ENCODE measurements around the gene RPE65. TPM values are rescaled to one million over a fixed set of nuclear protein-coding genes. Genes with fewer than 3 reads are reported as not detected.
A peak's percentile ranks its signal among the peaks of the same experiment; 100 is the strongest.

Gene RPE65
- total RNA-seq, 1 experiment from 2014 or later: not detected

GRCh38 chr1:68431076-68431475, 18.7 kb downstream of the RPE65 start:
- ChIA-PET POLR2A (ENCODE audit: unreplicated experiment) (no interaction called here), CTCF (no interaction called here)
- Histone ChIP-seq H4K20me1 (ENCODE audit: insufficient read depth) (no peaks in the 10 kb centered on the region), H3K79me2 (ENCODE audit: low read depth) (no peaks in the 10 kb centered on the region), H3K9me3 (ENCODE audit: insufficient read depth, low read depth) (no peaks in the 10 kb centered on the region), H3K4me3 (no peak overlapping the region), H3F3A (ENCODE audit: insufficient read depth, low read depth) (no peaks in the 10 kb centered on the region), H3K9me2 (ENCODE audit: insufficient read depth) (no peaks in the 10 kb centered on the region; the same call in 1 of the 2 replicates), H3K27me3 (ENCODE audit: insufficient read depth, low read depth) (no peaks in the 10 kb centered on the region), H3K27ac (no peak overlapping the region), H3K36me3 (ENCODE audit: low read depth) (no peaks in the 10 kb centered on the region), H3K4me1 (replicated peaks; ENCODE audit: insufficient read depth) (no peaks in the 10 kb centered on the region), H3K4me2 (no peak overlapping the region), H2AFZ (no peak overlapping the region)
- no TSS peak for BruUV-seq (replicated peaks)
- intact Hi-C loops (cut with micrococcal nuclease; ENCODE audit: unreplicated experiment): no loop called here
- no peak for TF ChIP-seq EZH2 (IDR thresholded peaks at IDR 0.05; ENCODE audit: low read depth)
- TF ChIP-seq CTCF (conservative IDR thresholded peaks at IDR 0.05): no peak
- DNase-seq: peak in 1 of 2 experiments; percentile 21

DNA sequence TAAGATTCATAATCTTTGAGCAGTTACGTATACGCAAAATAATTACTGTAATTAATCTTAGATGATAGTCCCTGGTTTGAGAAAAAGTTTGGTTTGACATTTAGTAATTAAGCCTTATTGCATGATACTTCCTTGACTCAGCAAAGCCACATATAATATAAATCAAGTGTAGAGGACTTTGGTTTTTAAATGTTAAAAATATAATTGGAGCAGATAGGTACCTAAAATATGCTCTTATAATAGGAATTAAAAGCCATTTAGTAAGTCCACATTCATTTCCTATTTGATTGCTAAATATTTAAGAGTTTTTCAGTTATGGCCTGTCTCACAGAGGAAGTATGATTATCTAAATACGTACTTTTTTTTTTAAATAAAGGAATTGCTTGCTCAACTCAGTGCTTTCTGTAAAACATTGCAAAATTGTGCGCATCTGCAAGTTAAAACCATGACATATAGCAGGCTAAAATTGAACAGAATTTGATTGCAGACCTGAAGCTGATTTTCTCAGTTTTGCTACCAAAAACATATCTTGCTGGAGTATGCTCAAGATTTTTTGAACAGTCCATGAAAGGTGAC, 20.4 kb downstream of the RPE65 start:
- ChIA-PET POLR2A (ENCODE audit: unreplicated experiment) (no interaction called here), CTCF (no interaction called here)
- Histone ChIP-seq H3K9me3 (ENCODE audit: insufficient read depth, low read depth) (no peaks in the 10 kb centered on the region), H3K27ac (no peak overlapping the region), H2AFZ (no peak overlapping the region), H3K9me2 (ENCODE audit: insufficient read depth) (no peaks in the 10 kb centered on the region; the same call in 1 of the 2 replicates), H3K27me3 (ENCODE audit: insufficient read depth, low read depth) (no peaks in the 10 kb centered on the region), H3K4me1 (replicated peaks; ENCODE audit: insufficient read depth) (no peaks in the 10 kb centered on the region), H3K4me3 (no peak overlapping the region), H3K36me3 (ENCODE audit: low read depth) (no peaks in the 10 kb centered on the region), H3K4me2 (no peak overlapping the region), H3K79me2 (ENCODE audit: low read depth) (no peaks in the 10 kb centered on the region), H3F3A (ENCODE audit: insufficient read depth, low read depth) (no peaks in the 10 kb centered on the region), H4K20me1 (ENCODE audit: insufficient read depth) (no peaks in the 10 kb centered on the region)
- TF ChIP-seq CTCF (conservative IDR thresholded peaks at IDR 0.05): no peak
- TF ChIP-seq EZH2 (IDR thresholded peaks at IDR 0.05; ENCODE audit: low read depth): no peak
- BruUV-seq (replicated peaks): no TSS peak
- peak in 1 of 2 experiments; percentile 10 for DNase-seq
- intact Hi-C loops (cut with micrococcal nuclease; ENCODE audit: unreplicated experiment): no loop called here

DNA sequence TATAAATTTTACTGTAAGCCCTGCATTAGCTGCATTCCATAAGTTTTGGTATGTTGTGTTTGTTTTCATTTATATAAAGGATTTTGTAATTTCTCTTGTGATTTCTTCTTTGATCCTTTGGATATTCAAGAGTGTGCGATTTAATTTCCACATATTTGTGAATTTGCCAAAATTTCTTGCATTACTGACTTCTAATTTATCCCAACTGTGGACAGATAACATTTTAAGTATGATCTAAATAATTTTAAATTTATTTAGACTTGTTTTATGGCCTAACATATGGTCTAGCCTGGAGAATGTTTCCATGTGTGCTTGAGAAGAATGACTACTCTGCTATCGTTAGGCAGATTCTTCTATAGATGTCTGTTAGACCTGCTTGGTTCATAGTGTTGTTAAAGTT, 23.2 kb downstream of the RPE65 start:
- intact Hi-C loops (cut with micrococcal nuclease; ENCODE audit: unreplicated experiment): no loop called here
- no TSS peak for BruUV-seq (replicated peaks)
- Histone ChIP-seq H4K20me1 (ENCODE audit: insufficient read depth) (no peaks in the 10 kb centered on the region), H3K79me2 (ENCODE audit: low read depth) (no peaks in the 10 kb centered on the region), H2AFZ (peak overlapping the region; percentile 9; the same call in 1 of the 2 replicates), H3F3A (ENCODE audit: insufficient read depth, low read depth) (no peaks in the 10 kb centered on the region), H3K9me2 (ENCODE audit: insufficient read depth) (no peaks in the 10 kb centered on the region; the same call in 1 of the 2 replicates), H3K27ac (no peak overlapping the region), H3K4me3 (no peak overlapping the region), H3K4me1 (replicated peaks; ENCODE audit: insufficient read depth) (no peaks in the 10 kb centered on the region), H3K36me3 (ENCODE audit: low read depth) (no peaks in the 10 kb centered on the region), H3K4me2 (no peak overlapping the region), H3K27me3 (ENCODE audit: insufficient read depth, low read depth) (no peaks in the 10 kb centered on the region), H3K9me3 (ENCODE audit: insufficient read depth, low read depth) (no peaks in the 10 kb centered on the region)
- CTCF ChIA-PET: no interaction called here
- no peak for TF ChIP-seq CTCF (conservative IDR thresholded peaks at IDR 0.05)
- POLR2A ChIA-PET (ENCODE audit: unreplicated experiment): no interaction called here
- no peak for DNase-seq
